HG03139 (cell line): ENCODE results near the gene DBNL.

Experiments
- ATAC-seq: cut with Tn5 transposase; IDR thresholded peaks from one replicate; pipeline ENCODE4 v1.9.1; 2021; ENCODE audit not compliant: unreplicated experiment

The DBNL gene

DNA sequence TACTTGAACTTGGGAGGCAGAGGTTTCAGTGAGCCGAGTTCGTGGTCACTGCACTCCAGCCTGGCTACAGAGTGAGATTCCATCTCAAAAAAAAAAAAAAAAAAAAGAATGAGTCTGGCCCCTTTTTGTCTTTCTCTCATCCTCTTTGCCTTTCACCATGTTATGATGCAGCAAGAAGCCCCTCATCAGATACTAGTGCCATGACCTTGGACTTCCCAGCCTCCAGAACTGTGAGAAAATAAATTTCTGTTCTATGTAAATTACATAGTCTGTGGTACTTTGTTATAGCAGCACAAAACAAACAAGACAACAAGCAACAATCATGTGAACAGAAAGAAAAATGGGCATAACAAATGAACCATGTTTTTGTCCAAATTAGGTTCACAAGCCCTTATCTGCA lies 2.3 kb upstream of the DBNL start:
- ATAC-seq, result no peak

DNA sequence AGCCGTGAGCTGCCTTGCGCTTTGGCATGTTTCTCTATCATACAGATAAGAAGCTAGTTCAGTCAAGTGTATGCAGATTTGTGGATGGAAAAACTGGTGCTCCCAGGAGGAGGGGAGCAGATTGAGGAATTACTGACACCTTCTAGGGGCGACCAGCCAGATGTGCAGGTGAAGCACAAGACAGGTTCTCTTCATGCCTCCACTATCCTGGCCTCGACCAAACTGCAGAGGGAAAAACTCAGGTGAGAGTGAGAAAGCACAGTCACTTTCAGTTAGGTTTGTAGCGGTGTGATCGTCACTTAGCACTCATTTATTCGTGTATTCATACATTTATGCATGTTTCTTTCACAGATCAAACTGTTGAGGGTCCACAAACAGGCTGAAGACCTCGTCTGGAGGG lies 600 bp upstream of the DBNL start:
- ATAC-seq, result no peak

DNA sequence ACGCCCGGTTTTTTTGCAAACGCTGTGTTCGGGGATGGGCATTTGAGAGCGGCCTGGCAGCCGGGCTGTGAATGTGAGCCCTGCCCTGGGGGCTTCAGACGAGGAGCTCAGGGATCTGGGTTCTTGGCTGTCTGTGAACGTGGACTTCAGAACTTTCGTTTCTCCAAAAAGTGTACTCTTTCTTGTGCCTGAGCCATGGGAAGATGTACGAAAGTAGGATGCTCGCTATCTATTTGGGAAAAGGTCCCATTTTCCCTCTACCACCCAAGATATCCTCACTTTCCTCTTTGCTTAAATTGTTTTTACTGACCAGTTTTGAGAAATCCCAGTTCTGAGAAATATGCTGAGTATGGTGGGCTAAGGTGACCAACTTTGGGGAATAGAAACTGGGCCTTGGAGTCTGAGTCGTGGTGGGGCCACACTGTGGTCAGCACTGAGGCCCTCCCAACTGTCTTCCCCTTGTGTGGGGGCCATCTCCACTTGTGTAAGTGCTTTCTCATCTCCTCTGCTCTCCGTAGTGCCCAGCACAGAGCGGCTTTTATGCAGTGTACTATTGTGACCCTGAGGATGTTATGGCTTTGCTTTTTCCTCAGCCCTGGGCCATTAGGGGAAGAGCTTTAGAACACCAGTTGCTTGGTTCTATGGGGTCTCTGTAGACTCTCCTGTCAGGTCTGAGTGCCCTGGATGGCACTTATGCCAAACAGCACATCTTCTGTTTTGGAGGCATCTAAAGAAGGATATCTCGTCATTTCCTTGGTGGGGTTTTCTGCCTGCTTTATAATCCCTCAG lies 918 bp downstream of the DBNL start:
- no peak for ATAC-seq

DNA sequence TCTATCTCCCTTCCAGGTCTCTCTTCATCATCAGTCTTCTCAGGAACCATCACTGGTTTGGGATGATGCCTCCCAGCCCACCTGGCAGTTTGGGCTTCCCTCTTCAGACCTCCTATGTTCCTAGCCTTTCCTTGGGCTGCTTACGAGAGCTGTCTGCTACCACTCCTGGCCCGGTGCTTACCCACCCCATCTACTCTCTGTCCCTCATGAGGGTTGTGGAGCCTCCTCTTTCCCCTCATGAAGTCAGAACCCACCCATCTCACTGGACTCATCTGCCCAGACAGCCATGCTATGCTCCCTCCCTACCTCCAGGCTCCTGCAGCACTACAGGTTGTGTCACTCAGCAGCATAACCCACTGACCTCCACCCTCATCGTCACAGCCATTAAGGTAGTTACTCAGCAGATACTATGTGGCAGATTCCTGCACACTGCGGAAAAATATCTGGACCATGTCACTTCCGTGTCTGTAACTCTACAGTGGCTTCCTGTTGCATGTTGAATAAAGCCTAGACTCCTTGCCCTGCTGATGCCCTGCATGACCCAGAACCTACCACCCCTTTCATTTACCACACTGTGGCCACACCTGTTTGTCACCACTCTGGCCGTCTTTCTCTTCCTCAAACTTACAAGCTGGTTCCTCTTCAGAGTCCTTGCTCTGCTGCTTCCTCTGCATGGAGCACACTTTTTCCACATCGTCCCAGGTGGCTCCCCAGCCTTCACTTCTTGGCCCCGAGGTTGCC lies 2.0 kb downstream of the DBNL start:
- ATAC-seq, result peak; percentile 62

DNA sequence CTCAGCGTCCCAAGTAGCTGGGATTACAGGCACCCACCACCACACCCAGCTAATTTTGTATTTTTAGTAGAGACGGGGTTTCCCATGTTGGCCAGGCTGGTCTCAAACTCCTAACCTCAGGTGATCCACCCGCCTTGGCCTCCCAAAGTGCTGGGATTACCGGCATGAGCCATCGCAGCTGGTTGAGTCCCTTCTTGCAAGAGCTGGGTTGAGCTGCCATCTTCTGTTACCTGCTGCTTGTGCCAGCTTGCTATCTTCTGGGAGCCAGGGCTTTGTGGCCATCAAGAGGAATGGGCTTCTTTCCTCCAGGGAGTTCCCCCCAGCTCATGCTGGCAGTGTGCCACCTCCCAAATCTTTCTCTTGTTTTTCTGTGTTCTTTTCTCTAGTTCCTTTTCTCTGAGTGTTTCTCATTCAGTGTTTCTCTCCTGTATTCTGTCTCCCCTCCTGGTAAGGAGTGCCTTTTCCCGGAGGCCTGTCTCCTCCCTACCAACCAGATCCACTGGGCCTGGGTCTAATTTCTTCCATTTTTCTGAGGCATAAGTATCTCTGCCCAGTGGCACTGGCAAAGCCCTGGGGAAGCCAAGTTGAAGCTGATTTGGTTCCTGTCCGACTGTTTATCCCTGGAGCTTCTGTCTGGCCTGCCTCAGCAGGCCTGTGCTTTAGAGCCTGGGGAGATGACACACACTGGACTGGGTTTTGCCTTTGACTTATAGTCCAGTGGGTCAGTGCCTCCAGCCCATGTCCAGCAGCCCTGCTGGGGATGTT lies 3.7 kb downstream of the DBNL start:
- no peak for ATAC-seq

DNA sequence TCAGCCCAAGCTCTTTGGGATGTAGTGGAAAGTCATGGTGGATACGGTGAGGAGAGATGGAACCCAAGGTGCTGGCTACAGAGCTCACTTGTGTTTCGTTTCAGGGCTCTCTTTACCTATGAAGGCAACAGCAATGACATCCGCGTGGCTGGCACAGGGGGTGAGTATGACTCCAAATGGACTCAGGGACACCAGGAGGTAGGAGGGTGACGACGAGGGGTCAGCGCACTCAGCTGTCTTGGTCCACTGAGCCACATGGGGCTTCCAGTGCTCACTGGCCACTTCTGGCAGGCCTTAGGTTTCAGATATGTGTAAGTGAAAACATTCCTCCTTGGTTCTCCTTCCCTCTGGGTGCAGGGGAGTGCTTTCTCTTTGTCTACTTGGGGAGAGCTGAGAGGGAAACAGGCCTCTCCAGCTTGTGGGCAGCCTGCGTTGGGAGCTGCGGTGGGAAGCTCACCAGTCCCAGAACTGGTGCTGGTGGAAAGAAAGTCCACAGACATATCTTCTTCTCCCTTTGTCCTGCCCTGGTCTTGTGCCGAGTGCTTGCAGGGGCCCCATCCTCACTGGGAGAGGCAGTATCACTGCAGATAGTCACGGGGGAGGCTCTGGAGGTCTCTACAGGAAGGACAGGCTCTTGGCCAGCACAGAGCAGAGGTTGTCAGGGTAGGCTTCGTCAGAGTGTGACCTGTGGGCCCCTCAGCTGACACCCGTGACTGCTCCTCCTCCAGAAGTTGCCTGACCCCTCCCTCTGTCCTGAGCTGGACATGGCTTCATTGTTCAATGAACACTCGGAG lies 5.8 kb downstream of the DBNL start:
- no peak for ATAC-seq

DNA sequence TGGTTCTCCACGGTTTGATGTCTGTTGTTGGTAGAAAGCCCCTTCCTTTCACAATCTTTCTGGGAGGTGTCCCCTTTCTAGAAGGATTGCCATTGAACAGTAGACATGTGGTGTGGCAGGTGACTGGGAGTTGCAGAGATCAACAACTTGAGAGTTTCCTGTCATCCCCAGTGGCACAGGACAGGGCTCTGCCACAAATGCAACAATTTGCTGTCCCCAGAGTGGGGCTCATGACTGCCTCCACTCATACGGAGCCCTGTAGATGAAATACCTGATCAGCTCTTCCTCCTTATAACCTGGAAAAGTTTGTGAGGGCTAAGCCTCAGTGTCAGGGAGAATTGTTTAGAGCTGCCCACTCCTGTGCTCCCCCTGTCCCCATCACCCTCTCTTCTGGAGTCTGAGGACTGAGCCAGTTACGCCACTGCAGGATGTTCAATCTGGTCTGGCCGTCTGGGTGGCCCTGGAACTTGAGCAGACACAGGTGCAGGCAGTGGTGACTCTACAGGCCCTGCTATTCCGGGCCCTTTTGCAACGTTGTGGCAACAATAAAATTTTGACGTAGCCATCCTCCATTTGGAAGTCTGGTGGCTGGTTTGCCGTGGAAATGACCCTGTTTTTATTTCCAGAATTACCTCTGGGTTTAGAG lies 6.5 kb downstream of the DBNL start:
- no peak for ATAC-seq

DNA sequence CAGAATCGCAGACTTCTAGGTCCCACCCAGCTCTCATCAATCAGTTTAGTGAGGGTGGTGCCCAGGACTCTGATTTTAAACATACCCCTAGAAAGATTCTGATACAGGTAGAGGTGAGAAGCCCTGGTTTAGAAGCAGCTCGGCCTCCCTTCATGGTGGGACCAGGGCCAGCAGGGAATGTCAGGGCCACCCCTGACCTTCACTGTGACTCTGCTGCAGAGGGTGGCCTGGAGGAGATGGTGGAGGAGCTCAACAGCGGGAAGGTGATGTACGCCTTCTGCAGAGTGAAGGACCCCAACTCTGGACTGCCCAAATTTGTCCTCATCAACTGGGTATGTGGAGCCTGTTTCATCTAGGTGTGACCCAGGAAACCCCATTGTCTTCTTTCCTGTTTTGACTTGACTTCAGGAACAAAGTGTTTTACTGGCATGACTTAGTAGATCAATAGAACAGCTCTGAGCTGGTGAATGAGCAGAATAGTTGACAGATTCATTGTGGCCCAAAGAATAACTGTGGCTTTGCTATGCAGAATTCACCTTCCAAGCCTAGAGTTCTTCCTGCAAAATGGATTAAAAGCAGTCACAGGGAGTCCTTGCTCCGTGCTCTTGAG lies 7.2 kb downstream of the DBNL start:
- no peak for ATAC-seq

DNA sequence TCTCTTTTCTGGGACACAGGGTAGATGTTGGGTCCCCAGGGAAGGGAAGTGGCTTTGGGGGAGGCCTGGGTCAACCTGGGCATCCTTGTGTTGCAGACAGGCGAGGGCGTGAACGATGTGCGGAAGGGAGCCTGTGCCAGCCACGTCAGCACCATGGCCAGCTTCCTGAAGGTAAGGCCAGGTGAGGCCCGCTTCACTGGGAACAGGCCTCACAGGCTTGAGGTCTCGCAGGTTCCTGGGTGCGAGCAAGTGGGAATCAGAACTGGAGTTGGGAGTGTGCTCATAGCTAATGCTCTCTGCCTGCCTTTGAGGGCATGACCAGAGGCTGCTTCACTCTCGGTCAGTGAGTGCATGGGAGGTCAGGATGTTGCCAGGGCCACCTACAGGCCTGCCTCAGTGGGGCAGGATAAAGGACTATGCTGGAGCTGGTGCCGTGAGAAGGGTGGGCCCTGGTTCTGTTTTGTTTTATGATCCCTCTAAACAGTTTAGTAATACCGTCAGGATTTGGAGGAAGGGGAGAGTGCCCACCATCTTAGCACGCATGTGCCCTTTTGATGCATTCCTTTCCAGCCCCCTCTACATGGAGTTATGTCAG lies 8.4 kb downstream of the DBNL start:
- no peak for ATAC-seq

DNA sequence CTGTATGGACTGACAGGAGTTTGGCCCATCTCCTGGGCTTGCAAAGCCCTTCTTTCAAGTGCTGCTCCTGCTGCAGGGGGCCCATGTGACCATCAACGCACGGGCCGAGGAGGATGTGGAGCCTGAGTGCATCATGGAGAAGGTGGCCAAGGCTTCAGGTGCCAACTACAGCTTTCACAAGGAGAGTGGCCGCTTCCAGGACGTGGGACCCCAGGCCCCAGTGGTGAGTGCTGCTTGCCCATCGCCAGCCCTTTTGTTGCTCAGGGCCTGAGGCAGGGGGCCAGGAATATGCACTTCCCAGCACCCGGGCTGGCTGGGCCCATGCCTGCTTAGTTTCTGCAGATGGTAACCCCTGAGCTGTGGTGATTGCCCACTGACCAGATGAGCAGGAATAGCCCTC lies 12.2 kb downstream of the DBNL start:
- ATAC-seq, result no peak

DNA sequence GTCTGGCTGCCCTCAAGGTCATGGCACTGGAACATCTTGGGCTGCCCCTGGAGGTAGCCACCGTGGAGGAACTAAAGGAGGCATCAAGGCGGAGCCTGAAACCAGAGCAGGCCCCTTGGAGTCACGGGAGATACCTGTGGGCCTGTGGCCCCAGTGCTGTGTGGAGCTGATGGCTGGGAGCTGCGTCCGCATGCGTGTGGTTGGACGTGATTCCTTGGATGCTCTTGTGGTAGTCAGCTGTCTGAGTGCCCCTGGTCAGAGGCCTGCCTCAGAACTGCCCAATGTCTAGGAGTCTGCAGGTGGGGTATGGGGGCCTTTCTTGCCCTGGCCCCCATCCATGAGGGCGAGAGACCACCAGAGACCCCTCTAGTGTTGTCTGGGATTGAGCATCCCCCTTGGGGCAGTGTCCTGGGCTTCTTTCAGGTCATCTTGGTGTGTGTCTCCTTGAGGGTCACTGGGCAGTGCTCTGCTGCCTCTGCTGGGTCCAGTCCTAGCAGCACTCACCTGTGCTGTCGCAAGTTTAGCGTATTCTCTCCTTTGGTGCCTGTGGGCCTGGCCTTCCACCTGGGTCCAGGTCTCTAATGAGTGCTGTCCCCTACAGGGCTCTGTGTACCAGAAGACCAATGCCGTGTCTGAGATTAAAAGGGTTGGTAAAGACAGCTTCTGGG lies 12.8 kb downstream of the DBNL start:
- ATAC-seq, result no peak

DNA sequence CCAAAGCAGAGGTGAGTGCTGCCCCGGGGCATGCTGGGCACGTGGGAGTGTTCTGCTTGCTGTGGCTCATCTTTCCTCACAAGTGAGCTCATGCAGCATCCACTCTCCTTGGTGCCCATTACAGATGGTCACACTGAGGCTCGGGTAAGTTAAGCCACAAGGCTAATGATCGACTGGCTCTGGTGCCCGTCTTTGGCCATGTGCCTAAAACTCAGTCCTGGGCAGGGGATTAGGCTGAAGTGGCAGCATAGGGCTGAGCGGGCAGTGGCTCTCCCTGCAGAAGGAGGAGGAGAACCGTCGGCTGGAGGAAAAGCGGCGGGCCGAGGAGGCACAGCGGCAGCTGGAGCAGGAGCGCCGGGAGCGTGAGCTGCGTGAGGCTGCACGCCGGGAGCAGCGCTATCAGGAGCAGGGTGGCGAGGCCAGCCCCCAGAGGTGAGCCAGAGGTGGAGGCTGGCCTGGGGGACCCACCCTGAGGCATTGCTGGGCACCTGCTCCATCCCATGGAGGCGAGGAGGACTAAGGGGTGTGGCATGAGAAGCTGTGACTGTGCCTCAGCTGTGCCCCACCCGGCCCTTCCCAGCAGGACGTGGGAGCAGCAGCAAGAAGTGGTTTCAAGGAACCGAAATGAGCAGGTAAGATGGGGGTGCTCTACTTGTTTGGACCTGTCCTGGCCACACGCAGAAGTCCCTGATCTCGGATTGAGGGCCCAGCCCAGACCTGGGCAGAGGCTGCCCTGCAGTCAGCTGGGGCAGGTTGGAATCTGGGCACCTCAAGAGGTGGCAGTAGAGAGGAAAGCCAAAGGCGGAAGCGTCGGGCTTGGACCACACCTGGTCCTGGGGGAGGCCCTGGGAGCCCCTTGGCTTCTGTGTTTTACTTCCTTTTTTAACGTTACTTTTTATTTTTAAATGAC lies 13.6 kb downstream of the DBNL start:
- no peak for ATAC-seq

DNA sequence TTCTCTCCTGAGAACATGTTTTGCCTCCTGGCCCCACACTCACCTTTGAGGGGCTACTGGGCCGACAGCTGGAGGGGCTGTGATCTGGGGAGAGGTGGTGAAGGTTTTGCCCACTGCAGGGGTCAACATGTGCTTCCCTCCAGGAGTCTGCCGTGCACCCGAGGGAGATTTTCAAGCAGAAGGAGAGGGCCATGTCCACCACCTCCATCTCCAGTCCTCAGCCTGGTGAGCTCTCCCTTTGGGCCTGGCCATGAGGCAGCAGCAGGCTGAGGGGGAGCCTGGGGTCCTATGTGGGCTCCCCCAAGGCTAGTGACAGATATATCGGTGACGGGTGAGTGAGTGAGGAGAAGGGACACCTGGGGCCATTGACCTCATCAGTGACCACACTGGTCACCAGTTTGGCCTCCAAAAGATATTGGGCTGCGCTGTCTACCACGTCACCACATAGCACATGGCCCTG lies 14.3 kb downstream of the DBNL start:
- ATAC-seq, result no peak

DNA sequence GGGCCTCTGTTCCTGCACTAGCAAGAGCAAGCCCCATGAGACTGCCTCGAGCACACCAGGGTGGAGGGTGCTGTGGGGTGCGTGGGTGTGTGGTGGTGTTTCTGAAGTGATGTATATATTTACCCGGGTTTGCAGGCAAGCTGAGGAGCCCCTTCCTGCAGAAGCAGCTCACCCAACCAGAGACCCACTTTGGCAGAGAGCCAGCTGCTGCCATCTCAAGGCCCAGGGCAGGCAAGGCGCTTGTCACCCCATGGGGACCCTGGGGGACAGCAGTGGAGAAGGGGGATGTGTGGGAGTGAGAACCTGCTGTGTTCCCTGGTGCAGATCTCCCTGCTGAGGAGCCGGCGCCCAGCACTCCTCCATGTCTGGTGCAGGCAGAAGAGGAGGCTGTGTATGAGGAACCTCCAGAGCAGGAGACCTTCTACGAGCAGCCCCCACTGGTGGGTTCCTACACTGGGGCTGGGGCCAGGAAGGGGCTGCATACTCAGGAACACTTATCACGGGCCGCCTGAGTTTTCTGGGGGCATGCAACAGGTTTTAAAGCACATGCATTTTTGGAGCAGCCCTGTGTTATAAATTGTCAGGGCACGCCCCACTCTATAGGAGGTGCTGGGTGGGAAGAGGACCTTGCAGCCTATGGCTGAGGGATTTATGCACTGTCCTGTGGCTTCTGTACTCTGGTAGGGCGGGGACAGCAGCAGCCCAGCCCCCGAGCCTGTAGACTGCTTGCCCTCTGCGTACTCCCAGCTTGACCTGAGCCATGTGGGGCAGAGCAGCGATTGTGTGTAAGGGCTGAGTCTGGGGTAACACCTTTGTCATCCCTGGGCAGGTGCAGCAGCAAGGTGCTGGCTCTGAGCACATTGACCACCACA lies 15.0 kb downstream of the DBNL start:
- no peak for ATAC-seq

DNA sequence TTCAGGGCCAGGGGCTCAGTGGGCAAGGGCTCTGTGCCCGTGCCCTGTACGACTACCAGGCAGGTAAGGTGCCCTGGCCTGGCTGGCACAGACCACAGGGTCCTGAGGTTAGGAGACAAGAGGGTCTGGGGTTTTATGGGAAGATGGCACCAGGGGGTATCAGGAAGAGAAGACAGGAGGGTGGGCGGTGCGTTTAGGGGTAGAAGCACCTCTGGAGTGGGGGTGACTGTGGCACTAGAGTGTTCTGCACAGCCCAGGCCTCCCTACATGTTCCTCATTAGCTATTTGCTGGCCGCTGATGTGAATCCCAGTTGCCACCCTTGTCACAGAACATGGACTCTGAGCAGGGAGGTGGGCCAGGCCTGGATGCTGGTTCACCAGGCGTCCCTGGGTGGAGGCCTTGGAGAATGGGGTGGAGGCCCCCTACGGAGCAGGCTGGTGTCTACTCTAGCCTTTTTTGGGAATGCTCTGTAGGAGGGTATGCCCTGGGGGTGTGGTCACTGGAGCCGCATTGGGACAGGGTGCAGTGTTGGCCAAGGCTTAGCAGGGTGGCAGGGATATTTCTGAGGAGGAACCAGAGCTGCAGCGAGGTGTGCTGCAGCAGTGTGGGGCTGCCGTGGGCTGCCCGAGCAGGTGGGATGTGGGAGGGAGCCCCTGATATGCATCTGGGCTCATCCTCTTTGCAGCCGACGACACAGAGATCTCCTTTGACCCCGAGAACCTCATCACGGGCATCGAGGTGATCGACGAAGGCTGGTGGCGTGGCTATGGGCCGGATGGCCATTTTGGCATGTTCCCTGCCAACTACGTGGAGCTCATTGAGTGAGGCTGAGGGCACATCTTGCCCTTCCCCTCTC lies 15.8 kb downstream of the DBNL start:
- no peak for ATAC-seq

DNA sequence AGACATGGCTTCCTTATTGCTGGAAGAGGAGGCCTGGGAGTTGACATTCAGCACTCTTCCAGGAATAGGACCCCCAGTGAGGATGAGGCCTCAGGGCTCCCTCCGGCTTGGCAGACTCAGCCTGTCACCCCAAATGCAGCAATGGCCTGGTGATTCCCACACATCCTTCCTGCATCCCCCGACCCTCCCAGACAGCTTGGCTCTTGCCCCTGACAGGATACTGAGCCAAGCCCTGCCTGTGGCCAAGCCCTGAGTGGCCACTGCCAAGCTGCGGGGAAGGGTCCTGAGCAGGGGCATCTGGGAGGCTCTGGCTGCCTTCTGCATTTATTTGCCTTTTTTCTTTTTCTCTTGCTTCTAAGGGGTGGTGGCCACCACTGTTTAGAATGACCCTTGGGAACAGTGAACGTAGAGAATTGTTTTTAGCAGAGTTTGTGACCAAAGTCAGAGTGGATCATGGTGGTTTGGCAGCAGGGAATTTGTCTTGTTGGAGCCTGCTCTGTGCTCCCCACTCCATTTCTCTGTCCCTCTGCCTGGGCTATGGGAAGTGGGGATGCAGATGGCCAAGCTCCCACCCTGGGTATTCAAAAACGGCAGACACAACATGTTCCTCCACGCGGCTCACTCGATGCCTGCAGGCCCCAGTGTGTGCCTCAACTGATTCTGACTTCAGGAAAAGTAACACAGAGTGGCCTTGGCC lies 16.6 kb downstream of the DBNL start:
- ATAC-seq, result no peak
